Psoas muscle (tissue), 8 donors: ENCODE measurements around the gene GTF2E1. TPM values are rescaled to one million over a fixed set of nuclear protein-coding genes. Genes with fewer than 3 reads are reported as not detected.

Source experiments
- ATAC-seq, 4 donors: fragments of 200-7000 bp; cut with Tn5 transposase; one replicate each; pipeline ENCODE4 v1.9.1; 2020; ENCODE audit warnings: moderate library complexity in 3 of 4, mild to moderate bottlenecking in 2 of 4
- DNase-seq, 2 donors: peaks; one replicate each; pipeline ENCODE4 v3.0.0-alpha.2; 2020
- H3K27ac ChIP-seq: fragments of 200-600 bp; one replicate; pipeline ENCODE4 v1.8.0; 2022
- H3K27me3 ChIP-seq, 3 donors: fragments of 200-600 bp in 1 of 3; one replicate each; pipeline versions ENCODE4 v1.6.1 to v1.8.0; 2013 to 2022; ENCODE audit warnings: low read length in 2 of 3, mild to moderate bottlenecking in 2 of 3, moderate library complexity in 1 of 3; ENCODE audit not compliant: insufficient read depth in 3 of 3
- H3K36me3 ChIP-seq, 2 donors: fragments of 200-600 bp in 1 of 2; one replicate each; pipeline versions ENCODE4 v1.6.1 to v1.8.0; 2013 to 2022; ENCODE audit warnings: low read depth in 1 of 2, mild to moderate bottlenecking in 1 of 2, moderate library complexity in 1 of 2; ENCODE audit not compliant: insufficient read depth in 1 of 2
- H3K4me1 ChIP-seq: fragments of 200-600 bp; one replicate; pipeline ENCODE4 v1.8.0; 2022
- H3K4me3 ChIP-seq: fragments of 200-600 bp; one replicate; pipeline ENCODE4 v1.8.0; 2022; ENCODE audit warnings: mild to moderate bottlenecking
- H3K9me3 ChIP-seq: fragments of 200-600 bp; one replicate; pipeline ENCODE4 v1.8.0; 2022
- WGBS, 3 donors: extraction: QIAGEN DNeasy Blood & Tissue Kit; methylation state at CpG; one replicate each; pipeline versions ENCODE4 v1.1.6 to v1.1.7; 2013; 5-methylcytosine and 5-hydroxymethylcytosine counted together
- intact Hi-C, 2 donors: fragments of 100-400 bp; cut with DNase I; formaldehyde crosslinking; loops; one replicate each; pipeline versions ENCODE4 v1.11.0 to v1.14.2; 2022
- polyA plus RNA-seq, 3 donors: library from polyadenylated mRNA; stranded (reverse); fragments of 200-250 nt; gene quantifications; one replicate each; pipeline ENCODE4 v1.2.3, GENCODE V29; 2013
- total RNA-seq, 4 donors: library from RNA; stranded (reverse); fragmentation: NEBNext Ultra II Directional in 2 of 4; extraction: Animal tissue kit (Norgen Biotek cat#: 25700) in 2 of 4; gene quantifications; one replicate each; pipeline versions ENCODE4 v1.2.1 to v1.2.4, GENCODE V29; 2021 to 2023
- TF ChIP-seq, protein P1 (sequence below): fragments of 200-600 bp; IDR thresholded peaks from one replicate; pipeline ENCODE4 v1.8.0; 2022; ENCODE audit warnings: antibody characterized with exemption
- donor health status: healthy with polysubstance abuse.
- donor health status: DM: no; HTN: no; CAD: no; lungs with moderate emphysema.
- donor health status: Bipolar disorder and iron deficiency.
- donor health status: healthy.
- donor health status: DM: yes; HTN: yes; CAD: no.
- donor health status: DM: no; HTN: no; CAD: no.
- donor health status: DM: no; HTN: no; CAD: no.
- donor health status: DM: yes; HTN: yes; CAD: no.

GTF2E1 gene
- total and polyA plus RNA-seq, 7 donors: 5.0 to 19.8 (median 12.5) TPM

DNA sequence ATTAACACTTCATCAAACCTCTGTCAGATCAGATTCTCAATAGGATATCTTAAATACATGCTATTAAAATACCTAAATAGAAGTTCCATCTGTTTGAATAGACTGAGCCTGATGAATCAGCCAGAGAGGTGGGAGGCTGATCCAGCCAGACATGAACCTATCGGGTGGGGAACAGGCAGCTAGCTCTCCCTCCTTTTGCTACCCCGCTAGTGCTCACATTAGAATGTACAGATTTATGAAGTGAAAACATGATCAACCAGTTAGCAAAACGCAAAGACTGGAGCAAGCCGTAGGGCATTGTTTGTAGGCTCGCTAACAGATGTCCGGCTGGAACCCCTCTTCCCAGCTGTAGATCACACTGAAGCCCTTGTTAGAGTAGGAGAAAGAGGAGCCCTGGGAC, 54.4 kb downstream of the GTF2E1 start:
- intact Hi-C loops: loop anchor here in 1 of 2 donors (10.0 kb wide), 1 partner anchor 382 kb away; no protein-coding TSS in a partner anchor
- no peaks in the 10 kb centered on the region for H3K9me3 ChIP-seq
- ATAC-seq: no peak
- no peaks in the 10 kb centered on the region for H3K36me3 ChIP-seq
- H3K27ac ChIP-seq: no peak overlapping the region
- no peak for DNase-seq
- WGBS, 3 donors: 46 to 47% (median 47%) methylated on average over 6 of the region's 6 CpGs
- TF ChIP-seq, protein P1, sequence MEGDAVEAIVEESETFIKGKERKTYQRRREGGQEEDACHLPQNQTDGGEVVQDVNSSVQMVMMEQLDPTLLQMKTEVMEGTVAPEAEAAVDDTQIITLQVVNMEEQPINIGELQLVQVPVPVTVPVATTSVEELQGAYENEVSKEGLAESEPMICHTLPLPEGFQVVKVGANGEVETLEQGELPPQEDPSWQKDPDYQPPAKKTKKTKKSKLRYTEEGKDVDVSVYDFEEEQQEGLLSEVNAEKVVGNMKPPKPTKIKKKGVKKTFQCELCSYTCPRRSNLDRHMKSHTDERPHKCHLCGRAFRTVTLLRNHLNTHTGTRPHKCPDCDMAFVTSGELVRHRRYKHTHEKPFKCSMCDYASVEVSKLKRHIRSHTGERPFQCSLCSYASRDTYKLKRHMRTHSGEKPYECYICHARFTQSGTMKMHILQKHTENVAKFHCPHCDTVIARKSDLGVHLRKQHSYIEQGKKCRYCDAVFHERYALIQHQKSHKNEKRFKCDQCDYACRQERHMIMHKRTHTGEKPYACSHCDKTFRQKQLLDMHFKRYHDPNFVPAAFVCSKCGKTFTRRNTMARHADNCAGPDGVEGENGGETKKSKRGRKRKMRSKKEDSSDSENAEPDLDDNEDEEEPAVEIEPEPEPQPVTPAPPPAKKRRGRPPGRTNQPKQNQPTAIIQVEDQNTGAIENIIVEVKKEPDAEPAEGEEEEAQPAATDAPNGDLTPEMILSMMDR: no peak
- no peaks in the 10 kb centered on the region for H3K4me1 ChIP-seq
- no peaks in the 10 kb centered on the region for H3K27me3 ChIP-seq
- H3K4me3 ChIP-seq: no peak overlapping the region

DNA sequence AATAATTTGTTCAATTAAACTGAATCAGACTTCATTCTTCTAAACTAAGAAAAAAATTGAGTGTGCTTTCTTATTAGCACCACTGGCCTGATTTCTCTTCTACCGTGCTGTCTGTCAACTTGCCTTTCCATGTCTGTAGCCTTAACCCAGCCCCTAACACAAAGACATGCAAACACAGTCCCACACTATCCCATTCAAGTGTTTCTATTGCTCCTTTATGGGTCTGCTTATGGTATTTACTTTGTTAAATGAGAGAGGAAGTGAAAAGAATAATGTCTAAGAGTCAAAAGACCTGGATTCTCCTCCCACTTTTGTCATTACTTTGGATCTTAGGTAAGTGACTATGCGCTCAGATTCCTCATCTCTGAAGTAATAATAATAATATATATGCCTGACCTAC, 55.3 kb downstream of the GTF2E1 start:
- Histone ChIP-seq H3K9me3 (no peaks in the 10 kb centered on the region), H3K36me3 (no peaks in the 10 kb centered on the region), H3K27ac (no peak overlapping the region), H3K4me1 (no peaks in the 10 kb centered on the region), H3K27me3 (no peaks in the 10 kb centered on the region), H3K4me3 (no peak overlapping the region)
- TF ChIP-seq, protein P1: no peak
- ATAC-seq (no peak), DNase-seq (no peak)
- WGBS, 3 donors: 79 to 89% (median 89%) methylated on average over 2 of the region's 2 CpGs
- intact Hi-C loops: loop anchor here in 1 of 2 donors (10.0 kb wide), 1 partner anchor 383 kb away; no protein-coding TSS in a partner anchor

- intact Hi-C loops: loop anchor here in 1 of 2 donors (10.0 kb wide), 1 partner anchor 384 kb away; no protein-coding TSS in a partner anchor
- 53 to 84% (median 58%) methylated on average over 1 of the region's 1 CpG for WGBS, 3 donors
Observed at GRCh38 chr3:120798346-120798745, 55.8 kb downstream of the GTF2E1 start.

DNA sequence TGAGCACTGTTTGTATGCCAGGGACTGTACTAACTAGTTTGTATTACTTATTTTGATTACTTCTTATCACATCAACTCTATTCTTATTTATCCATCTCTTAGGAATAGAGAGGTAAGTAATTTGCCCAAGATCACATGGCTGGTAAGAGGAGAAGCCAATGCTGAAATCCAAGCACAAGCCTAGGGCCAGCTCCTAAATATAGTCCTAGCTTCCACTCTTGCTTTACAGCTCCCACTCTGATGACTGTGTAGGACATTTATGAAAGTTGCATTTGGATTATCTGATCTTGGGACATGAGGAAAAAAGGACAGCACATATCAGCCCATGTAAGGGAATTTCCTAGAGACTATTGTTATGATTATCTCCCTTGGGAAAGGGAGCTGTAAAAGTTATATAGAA, 58.1 kb downstream of the GTF2E1 start:
- Histone ChIP-seq H3K4me1 (no peaks in the 10 kb centered on the region), H3K27me3 (no peaks in the 10 kb centered on the region), H3K4me3 (no peak overlapping the region), H3K9me3 (no peaks in the 10 kb centered on the region), H3K27ac (no peak overlapping the region), H3K36me3 (no peaks in the 10 kb centered on the region)
- DNase-seq (no peak), ATAC-seq (peak; percentile 65 to 77 (median 75))
- intact Hi-C loops: no loop called here
- TF ChIP-seq, protein P1: no peak

More at GRCh38 chr3:120798346-120798745, 55.8 kb downstream of the GTF2E1 start:
- H3K27me3 ChIP-seq: no peaks in the 10 kb centered on the region
- H3K27ac ChIP-seq: no peak overlapping the region
- ATAC-seq (no peak), DNase-seq (no peak)
- no peaks in the 10 kb centered on the region for H3K9me3 ChIP-seq
- no peak overlapping the region for H3K4me3 ChIP-seq
- H3K36me3 ChIP-seq: no peaks in the 10 kb centered on the region
- TF ChIP-seq, protein P1: no peak
- no peaks in the 10 kb centered on the region for H3K4me1 ChIP-seq

DNA sequence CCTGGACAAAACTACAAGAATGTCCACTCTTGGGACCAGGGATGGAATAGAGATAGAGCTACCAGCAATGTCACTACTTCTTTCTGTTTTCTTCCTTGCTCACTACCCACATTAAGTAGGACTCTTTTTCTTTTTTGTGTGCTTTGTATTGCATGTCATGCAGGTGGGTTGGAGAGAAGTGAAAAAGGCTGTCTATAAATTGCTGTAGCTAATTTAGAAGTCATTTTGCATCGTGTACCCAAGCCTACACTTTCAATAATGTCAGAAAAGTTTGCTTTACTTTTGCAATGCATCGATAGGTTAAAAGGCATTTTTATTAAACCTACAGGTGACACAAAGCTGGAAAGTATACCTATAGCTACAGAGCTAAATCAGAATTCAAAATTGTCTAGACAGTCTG, 58.9 kb downstream of the GTF2E1 start:
- Histone ChIP-seq H3K4me3 (no peak overlapping the region), H3K27ac (no peak overlapping the region), H3K9me3 (no peaks in the 10 kb centered on the region), H3K36me3 (no peaks in the 10 kb centered on the region), H3K4me1 (no peaks in the 10 kb centered on the region), H3K27me3 (no peaks in the 10 kb centered on the region)
- intact Hi-C loops: no loop called here
- no peak for DNase-seq
- ATAC-seq: no peak
- 74 to 80% (median 79%) methylated on average over 2 of the region's 2 CpGs for WGBS, 3 donors
- TF ChIP-seq, protein P1: no peak
